NCI-H82 (cell line): Measurements from ENCODE around the gene SUPT6H.
A peak's percentile ranks its signal among the peaks of the same experiment; 100 is the strongest.

Experiments used
- DNase-seq: peaks from one replicate; lab custom pipeline; 2025; lab: John Stamatoyannopoulos, UW

SUPT6H gene

DNA sequence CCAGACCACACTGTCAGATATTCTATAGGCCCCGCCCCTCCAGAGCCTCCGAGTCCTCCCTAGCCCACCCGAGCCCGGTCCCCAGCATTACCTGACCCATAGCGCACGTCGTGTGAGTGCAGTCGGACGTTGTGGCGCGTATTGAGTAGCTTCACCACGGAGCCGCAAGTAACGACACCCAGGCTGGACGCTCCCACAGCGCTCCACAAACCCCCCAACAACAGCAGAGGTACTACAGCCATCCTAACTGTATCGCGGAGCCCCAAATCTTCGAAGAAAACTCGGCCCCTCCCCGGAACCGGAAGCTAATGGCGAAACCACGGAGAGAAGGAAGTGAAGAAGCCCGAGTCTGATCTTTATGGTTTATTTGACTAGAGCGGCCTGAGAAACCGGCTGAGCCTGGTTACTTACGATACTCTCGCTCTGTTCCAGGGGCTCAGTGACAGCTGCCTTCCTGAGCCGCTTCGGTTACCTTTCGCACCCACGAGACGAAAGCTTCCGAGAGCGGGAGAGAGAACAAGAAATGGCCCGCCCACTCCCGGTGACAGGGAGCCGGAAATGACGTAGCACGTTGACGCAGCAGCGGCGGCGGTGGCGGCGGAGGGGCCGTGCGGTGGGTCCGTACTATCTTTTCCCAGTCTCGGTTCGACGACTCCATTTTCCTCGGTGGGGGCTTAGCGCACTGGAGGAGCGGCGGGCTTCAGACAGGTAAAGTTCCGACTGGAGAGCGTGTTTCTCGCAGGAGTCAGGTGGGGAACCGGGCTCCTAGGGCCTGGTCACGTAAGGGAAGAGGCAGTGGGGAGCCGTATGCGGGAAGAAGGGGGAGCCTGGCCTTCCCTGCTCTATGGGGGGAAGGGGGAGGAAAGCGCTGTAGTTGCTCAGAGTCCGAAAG lies at the start of gene SUPT6H, which contains the start of gene SDF2:
Gene SUPT6H, plus strand, starts transcription at position 571 of the 892 bp plus-strand sequence. CDS start 11,197 bp downstream, outside the sequence.
Gene SDF2, minus strand, starts transcription at position 272 of the 892 bp plus-strand sequence. Its CDS starts 30 bp downstream, at position 242.
- peak; percentile 94 for DNase-seq

DNA sequence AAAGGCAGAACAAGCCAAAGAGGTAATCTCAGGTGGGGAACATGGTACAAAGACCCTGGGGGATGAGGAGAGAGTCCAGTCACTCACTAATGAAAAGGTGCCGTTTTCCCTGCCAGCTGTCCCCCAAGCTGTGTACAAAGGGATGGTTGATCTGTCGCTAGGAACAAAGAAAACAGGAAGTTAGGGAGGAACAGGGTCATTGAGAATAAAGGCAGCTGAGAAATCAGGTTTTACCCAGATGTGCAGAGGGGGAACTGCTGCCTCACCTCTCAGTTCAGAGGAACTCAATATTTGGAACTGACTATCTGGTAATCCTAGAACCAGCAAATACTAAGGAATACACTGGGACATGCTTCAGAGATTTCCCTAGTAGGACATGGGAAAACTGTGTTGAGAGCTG lies 49.5 kb upstream of the SUPT6H start:
- DNase-seq, result no peak

DNA sequence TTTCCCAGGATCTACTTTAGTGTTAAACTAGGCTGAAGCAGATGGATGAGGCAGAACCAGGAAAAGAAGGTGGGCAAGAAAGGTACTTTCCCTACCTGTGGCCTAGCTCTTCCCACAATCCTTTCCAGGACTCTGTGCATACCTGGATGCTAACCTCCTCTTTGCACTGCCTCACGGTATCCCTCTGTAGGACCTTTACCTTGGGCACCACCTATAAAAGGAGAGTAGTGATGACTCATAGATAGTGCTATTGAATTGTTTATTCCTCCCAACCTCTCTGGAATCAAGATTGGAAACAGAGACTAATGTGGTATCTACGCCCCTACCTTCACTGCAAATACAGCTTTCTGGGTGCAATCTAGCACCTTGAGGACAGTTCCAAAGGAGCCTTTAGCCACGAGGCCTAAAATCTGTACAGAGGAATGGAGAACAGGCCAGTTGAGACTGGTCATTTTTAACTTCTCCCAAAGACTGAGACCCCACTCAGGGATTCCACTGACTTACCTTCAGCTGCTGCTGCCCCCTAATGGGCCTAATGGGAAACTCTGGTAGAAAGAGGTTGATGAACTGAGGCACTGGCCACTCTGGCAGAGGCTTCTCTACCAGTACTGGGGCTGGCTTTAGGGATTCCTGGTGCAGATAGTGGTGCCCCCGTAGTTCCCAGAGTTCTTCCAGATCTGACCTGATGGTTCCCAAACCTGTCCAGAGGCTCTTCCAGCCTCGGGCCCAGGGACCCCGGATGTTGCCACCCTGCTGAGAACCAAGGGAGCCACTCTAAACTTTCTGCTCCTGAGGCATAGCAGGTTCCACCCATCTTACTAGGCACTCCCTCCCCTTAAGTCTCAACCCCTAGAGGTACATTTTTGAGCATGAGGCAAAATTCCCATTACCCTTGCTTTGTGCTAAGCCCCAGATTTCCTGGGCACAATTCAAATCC lies 48.8 kb upstream of the SUPT6H start:
- DNase-seq, result peak; percentile 76

DNA sequence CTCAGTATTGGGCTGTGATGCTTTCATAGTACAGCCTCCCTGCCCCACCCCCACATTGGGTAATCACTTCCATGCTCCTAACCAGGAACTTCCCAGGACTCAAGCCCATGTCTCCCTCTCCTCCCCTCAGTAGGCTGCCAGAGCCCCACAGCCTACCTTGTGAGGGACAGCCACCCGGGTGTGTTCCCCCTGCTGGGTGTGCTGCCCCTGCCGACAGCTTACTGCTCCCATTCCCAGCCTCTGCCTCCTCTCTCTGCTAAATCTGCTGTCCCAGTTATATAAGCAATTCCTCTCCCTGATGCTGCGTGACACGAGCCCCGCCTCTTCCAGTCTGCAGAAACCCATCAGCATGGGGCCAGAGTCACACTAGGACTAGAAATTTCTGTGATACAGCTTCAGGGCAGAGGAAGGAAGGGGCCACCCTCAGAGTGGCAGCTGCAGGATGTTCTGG lies 48.0 kb upstream of the SUPT6H start, which contains the start of gene RSKR:
Gene RSKR, minus strand, starts transcription at position 255 of the 451 bp plus-strand sequence. Its CDS starts 24 bp downstream, at position 231.
- DNase-seq, result no peak

DNA sequence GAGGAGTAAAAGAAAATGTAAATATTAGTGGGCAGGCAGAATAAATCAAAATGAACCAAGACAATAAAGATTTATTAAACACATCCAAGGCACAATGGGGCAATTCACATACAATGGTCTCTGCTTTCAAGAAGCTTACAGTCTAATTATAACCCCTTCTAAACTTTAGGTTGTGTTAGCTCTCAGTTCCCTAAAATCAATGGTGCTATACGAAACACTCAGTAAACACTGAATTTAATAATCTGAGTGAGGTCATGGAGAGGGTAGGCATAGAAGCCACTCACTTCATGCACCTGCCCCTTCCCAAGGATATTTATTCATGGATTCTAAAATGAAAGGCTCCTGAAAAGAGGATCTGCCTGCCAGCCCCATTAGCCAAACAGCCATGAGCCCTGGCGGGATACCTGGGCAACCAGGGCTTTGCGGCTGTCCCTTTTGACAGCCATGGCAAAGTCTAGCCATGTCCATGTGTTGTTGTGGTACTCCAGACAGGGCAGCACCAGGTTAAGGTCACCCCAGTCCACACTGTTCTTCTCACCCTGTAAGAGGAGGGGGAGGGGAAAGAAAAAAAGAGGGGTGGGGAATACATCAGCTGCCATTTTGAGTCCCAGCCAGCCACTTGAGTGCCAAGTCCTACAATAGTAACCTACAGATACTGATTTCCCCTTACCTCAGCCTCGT lies 46.6 kb upstream of the SUPT6H start:
- DNase-seq, result no peak

DNA sequence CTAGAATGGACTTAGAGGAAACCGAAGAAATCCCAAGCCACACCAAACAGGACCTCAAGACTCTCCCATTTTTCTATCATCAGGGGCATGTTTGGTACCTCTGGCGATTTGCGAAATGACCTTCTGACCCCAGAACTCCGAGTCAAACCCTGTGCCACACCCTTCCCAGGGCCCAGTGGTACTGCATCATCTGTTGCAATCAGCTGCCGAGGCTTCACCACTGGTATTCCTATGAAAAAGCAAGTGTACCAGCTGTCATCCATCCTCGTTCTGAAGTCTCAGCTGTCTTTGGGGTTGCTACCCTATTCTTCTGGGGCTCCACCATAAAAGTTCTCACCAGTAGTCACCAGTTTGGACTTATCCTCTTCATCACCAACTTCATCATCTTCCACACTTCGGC lies 45.7 kb upstream of the SUPT6H start:
- DNase-seq, result no peak

DNA sequence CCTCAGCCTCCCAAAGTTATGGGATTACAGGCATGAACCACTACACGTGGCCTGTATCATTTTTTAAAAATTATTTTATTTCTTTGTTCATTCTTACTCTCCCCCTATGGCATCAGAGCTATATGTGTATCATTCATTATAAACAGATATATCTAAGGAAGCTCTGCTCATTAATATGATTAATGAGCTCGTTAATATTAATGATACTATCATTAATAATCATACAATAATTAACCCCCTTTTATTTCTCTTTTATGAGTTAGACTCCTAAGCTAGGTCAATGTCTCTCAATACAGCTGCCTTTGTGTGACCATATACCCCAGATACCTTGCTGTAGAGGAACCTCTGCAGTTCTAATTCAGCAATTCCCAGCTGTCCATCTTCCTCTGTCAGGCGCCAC lies 43.5 kb upstream of the SUPT6H start:
- no peak for DNase-seq

DNA sequence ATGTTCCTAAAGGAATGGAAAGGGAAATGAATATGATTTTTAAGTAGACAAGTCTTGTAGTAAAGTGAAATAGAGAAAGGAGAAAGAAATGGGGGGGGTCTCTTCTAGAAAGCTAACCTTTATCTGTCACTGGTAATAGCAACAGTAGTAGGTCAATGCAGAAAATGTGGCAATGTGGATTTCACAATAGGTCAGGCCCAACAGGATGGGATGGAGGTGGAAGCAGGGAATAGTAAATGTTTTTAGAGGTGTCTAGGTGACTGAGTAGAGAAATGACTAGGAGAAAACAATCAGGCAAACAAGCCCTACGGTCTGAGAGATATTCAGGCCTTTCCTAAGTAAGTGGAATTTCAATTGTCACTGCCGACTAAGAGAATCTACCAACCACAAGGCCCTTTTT lies 42.0 kb upstream of the SUPT6H start:
- DNase-seq, result no peak

DNA sequence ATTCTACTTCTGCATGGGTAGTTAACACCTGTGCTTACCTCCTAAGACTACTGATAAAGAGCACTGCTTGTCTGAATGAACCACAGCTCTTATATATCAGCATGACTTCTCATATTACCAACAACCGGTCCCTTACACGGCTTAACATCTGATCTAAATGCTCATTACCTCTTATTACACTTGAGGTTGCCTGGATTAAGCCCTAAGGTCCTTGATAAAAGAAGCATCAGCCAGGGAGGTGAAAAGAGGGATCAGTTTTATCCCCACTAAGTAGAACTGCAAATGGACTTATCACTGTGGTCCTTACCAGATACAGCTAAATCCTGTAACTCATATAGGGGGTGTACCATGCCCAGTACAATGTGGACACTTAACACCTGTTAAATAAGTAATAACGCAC lies 39.8 kb upstream of the SUPT6H start:
- DNase-seq, result peak; percentile 86

DNA sequence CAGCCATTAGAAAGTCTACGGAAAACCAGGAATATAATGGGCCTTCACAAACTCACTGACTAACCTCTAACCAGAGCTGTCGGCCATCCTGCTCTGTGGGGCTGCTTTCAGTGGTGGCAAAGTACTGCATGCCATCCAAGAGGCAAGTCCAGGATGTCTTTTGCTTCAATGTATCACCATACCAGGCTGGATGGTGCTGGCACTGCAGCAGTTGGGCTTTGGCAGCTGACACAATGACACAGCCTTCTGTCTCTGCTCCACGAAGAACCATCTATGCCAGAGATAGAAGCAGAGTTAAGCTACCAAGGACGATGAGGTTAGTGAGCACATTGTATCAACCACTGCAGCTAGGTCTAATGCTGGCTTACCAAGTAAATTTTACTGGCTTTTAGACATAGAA lies 38.3 kb upstream of the SUPT6H start:
- no peak for DNase-seq

DNA sequence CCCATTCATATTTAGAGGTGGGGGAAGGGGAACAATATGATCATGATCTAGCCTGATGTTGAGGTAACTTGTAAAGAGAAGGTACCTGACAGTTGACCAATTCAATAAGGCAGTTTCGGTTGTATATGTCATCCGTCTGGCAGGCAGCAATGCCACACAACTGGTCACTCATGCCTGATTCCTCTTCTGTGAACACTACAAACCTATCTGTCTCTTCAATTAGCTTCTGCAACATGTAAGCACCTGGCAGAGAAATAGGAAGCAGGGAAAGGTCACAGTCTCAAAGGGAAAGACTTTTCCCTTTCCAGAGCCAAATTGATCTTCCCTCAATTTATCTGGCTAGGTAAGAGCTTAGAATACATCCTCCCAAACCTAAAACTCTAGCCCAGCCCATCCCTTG lies 37.9 kb upstream of the SUPT6H start:
- no peak for DNase-seq

DNA sequence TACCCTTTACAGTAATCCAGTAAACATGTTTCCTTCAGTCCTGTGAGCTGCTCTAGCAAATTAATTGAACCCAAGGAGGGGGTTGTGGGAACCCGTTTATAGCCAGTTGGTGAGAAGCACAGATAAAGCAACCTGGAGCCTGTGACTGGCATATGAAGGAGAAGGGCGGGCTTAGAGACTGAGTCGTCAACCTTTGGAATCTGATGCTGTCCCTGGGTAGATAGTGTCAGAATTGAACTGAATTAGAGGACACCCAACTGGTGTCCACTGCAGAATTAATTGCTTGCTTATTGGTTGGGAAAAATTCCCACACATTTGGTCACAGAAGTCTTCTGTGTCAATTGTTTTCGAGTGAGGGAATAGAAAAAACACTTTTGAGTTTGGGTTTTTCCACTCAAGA lies 35.2 kb upstream of the SUPT6H start:
- DNase-seq, result peak; percentile 82

DNA sequence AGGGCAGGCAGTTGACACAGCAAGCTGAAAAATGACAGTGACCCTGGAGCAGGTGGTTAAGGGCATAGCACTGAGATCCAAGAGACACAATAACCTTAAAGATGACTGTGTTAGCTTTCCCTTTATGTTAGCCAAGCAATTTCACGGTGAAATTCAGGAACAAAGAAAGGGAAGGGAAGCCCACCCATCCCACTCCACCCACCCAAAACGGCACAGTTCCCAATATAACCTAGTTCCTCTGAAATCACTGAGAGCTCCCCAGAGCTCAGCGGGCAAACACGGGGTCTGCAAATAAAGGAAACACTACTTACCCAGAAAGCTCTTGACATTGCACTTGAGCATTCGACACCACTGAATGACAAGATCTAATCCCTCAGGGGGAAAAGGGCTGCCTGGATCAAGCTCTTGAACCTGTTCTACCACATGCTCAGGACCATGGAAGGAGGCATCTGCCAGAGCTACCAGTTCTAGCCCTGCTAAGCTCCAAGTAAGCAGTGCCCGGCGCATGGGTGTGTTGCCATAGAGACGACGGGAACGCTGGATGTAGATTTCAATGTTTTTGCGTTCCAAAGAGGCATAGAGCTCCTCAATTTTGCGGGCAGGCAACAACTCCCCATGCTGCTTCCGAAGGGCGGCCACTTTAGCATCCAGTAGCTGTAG lies 27.7 kb upstream of the SUPT6H start:
- no peak for DNase-seq

DNA sequence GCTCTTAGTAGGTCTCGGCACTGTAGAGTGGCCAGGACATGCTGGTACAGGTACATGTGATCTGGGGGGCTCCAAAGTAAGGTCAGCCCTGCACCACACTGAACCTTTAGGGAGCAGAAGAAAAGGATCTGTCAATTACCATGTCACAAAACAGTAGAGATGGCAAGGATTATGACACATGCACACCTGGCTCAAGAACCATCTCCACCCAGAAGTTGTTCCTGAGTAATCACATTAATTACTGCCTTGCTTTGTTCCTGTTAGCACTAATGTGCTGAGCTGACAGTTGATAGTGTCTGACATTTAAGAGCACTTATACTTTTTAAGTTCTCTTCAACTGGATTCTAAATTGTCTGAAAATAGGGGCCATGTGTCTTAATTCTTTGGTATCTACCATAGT lies 26.5 kb upstream of the SUPT6H start:
- no peak for DNase-seq

DNA sequence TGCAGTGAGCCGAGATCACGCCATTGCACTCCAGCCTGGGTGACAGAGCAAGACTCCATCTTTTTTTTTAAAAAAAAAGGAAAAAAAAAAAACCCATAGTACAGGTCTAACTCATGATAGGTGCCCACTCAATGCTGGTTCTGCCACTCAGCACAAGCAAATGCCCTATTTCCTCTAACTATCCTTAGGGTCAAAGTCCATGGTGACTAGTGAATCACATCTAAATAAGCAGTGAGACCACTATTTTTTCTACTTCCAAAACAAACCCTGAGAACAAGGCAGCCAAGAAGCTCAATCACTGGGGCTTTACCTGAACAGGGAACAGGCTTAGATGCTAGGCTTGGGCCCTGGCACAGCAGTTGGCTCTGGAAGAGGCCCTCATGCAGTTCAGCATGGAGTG lies 20.4 kb upstream of the SUPT6H start:
- DNase-seq, result no peak

DNA sequence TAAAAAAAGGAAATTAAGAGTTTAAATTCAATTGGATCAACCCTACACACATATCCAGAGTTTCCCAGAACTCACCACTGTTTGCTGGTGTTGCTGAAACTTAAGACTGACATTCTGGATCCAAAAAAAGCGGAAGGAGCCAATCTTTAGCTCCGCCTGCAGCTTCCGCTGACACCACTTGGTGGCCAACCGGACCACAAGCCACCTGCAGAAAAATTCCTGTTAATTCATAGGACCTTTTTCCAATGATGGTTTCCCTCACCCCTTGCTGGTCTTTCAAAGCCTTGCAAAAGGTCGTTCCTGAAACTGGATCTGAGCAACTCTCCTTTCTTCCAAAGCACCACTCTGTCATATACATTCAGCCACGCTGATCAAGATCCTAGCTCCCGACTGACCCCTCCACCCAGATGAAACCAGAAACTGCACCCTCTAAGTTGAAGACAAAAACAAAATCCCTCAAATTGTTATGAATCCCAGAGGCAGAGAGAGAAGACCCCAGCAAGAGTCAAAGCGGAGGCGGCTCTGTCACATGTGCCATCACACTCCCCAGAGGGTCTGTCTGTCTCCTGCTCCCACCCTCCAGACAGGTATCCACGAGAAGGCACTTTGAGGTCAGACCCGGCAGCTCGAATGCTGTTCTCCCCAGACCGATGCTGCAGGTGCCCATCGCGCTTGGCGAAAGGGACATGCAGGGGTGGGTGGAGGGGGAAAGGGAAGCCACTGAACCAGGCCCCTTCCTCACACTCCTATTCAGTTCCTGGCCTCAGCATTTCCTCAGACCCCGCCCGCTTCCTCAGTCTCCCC lies 17.8 kb upstream of the SUPT6H start:
- peak; percentile 78 for DNase-seq

DNA sequence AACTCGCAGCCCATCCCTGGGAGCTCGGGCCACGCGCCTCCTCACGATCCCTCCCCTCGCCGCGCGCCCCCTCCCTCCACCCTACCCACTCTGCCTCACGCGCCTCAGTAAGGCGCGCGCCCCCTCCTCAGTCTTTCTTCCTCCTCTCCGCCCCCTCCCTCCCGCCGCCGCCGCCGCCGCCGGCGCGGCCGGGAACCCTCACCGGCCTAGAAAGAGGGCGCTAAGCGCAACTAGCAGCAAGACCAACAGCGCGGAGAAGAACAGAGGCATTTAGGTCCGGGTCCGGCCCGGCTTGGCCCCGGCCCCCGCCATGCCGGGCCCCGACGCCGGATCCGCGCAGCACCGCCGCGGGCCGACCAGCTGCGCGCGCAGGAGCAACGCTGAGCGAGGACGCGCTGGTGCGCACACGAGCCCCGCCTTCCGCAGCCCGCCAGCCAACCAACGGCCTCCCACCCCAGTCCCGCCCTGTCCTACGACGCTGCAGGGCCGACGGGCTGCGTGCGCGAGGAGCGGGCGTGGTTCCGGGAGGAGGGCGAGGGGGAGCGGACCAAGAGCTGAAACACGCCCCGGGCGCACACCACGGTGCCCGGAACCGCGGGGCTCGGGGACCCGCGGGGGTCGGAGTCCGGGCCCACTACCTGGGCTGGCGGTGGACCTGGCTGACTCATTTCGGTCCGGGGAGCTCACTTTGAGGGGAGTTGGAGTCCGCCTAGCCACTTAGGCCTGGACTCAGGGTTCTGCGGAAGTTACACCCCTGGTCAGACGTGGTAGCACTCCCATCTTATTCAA lies 17.0 kb upstream of the SUPT6H start, which contains the start of gene BLTP2:
Gene BLTP2, minus strand, starts transcription at position 372 of the 789 bp plus-strand sequence. Its CDS starts 102 bp downstream, at position 270.
- DNase-seq, result peak; percentile 98

DNA sequence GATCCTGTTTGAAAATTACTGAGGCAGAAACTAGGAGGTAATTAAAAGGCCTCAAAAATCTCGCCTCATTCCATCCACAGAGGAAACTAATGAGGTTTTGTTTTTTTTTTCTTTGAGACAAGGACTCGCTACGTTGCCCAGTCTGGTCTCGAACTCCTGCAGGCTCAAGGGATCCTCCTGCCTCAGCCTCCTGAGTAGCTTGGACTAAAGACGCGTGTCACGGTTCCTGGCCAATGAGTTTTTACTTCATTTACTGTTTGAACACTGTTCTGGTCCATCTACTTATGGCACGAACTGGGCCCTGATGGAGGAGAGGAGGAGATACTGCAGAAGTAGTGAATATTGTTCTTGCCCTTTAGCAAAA lies 16.4 kb upstream of the SUPT6H start:
- DNase-seq, result no peak

DNA sequence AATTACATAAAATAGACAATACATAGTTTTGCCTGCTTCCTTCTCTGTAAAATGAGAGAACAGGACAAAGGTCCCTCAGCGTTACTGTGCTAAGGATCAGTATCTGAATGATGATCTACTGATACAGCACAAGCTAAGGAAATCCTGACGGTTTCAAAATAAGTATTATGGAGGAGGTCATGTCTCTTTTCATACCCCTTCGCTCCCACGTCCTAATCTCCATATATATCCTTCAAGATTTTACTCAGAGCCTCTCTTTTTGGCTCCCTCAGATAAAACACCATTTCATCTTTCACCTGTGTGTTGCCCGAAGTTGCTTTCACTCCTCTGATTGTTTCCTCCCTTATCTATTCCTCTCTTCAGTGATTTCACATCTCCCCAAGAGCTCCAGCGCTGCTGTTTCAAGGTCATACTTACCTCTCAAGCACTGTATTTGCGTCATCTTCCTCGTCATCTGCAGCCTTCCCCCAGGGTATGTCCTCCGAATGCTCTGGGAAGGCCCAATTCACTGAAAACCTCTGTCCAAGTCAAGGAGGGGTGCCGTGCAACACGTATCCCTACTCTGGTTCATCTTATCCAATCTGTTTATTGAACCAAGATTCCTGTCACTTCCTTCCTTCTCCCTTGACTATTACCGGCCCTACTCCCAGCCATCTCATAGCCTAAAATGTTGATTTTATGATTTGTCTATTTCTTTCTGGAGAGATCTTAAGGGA lies 15.8 kb upstream of the SUPT6H start:
- DNase-seq, result no peak
